Right atrium auricular region (tissue), 2 donors: ENCODE results near the gene HDGFL2. TPM values are rescaled to one million over a fixed set of nuclear protein-coding genes. Genes with fewer than 3 reads are reported as not detected.

Experiments
- DNase-seq: peaks from one replicate; pipeline ENCODE4 v3.0.0-alpha.2; 2019; ENCODE audit warnings: low spot score
- H3K27ac ChIP-seq, 2 donors: fragments of 200-600 bp; sonication (generic); 1 replicate in 1 of 2; 2 replicates in 1 of 2; pipeline ENCODE4 v1.5.1; 2016 to 2019
- H3K27me3 ChIP-seq, 2 donors: fragments of 200-600 bp; sonication (generic); one replicate each; pipeline versions ENCODE4 v1.5.1 to v1.6.0; 2017 to 2019
- H3K36me3 ChIP-seq: fragments of 200-600 bp; sonication (generic); one replicate; pipeline ENCODE4 v1.5.1; 2016
- H3K4me1 ChIP-seq, 2 donors: fragments of 200-600 bp; sonication (generic); one replicate each; pipeline versions ENCODE4 v1.5.1 to v1.6.0; 2017 to 2019
- H3K4me3 ChIP-seq, 2 donors: fragments of 200-600 bp; sonication (generic); 1 replicate in 1 of 2; 2 replicates in 1 of 2; pipeline ENCODE4 v1.5.1; 2017 to 2019; ENCODE audit warnings: mild to moderate bottlenecking in 1 of 2, moderate library complexity in 1 of 2
- H3K9me3 ChIP-seq, 2 donors: fragments of 200-600 bp; sonication (generic); one replicate each; pipeline ENCODE4 v1.5.1; 2019
- CTCF ChIP-seq, 2 donors: fragments of 200-600 bp; sonication (generic); IDR thresholded peaks; one replicate each; pipeline ENCODE4 v1.5.1; 2019; ENCODE audit warnings: antibody characterized with exemption in 2 of 2
- total RNA-seq, 2 donors: library from RNA; depleted of rRNA; stranded (reverse); fragments of >200 nt; gene quantifications; one replicate each; pipeline ENCODE4 v1.1.0, GENCODE V29; 2016

Gene HDGFL2
- total RNA-seq, 2 donors from 2014 or later, result 18.3 to 24.8 TPM

- H3K36me3 ChIP-seq, result peaks cover 23% of the 10 kb centered on the region
- H3K9me3 ChIP-seq, result no peaks in the 10 kb centered on the region
- peak overlapping the region; percentile 80 for H3K4me3 ChIP-seq
- no peak for DNase-seq
- no peaks in the 10 kb centered on the region for H3K27me3 ChIP-seq
- TF ChIP-seq CTCF (IDR thresholded peaks at IDR 0.05), result no peak
- H3K27ac ChIP-seq, result peak overlapping the region; percentile 92 to 97
- H3K4me1 ChIP-seq, result peaks cover 0 to 31% of the 10 kb centered on the region in 2 donors
Observed at GRCh38 chr19:4456843-4457653, 15.0 kb upstream of the HDGFL2 start.

- H3K27me3 ChIP-seq, result no peaks in the 10 kb centered on the region
- peak within 1 kb of the TSS; percentile 80 for H3K4me3 ChIP-seq
- TF ChIP-seq CTCF (IDR thresholded peaks at IDR 0.05), result no peak
- peak; percentile 98 for DNase-seq
- peaks cover 0 to 31% of the 10 kb centered on the region in 2 donors for H3K4me1 ChIP-seq
- H3K9me3 ChIP-seq, result no peaks in the 10 kb centered on the region
- peaks cover 15% of the 10 kb centered on the region for H3K36me3 ChIP-seq
- peak within 1 kb of the TSS; percentile 92 to 97 for H3K27ac ChIP-seq
Observed at GRCh38 chr19:4457654-4458395, 14.3 kb upstream of the HDGFL2 start, which contains the start of gene UBXN6. TSS of gene UBXN6 (minus strand) at chr19:4457794. CDS start at chr19:4457697, 97 bp downstream.

- Histone ChIP-seq H3K27me3 (no peaks in the 10 kb centered on the region), H3K4me1 (no peaks in the 10 kb centered on the region), H3K4me3 (no peak overlapping the region), H3K9me3 (no peaks in the 10 kb centered on the region), H3K27ac (no peak overlapping the region), H3K36me3 (no peaks in the 10 kb centered on the region)
- no peak for DNase-seq
- TF ChIP-seq CTCF (IDR thresholded peaks at IDR 0.05), result no peak
Observed at GRCh38 chr19:4464815-4465581, 7.1 kb upstream of the HDGFL2 start.

- Histone ChIP-seq H3K9me3 (no peaks in the 10 kb centered on the region), H3K27me3 (no peaks in the 10 kb centered on the region), H3K36me3 (no peaks in the 10 kb centered on the region), H3K27ac (no peak overlapping the region), H3K4me1 (peaks cover 0 to 10% of the 10 kb centered on the region in 2 donors), H3K4me3 (no peak overlapping the region)
- TF ChIP-seq CTCF (IDR thresholded peaks at IDR 0.05), result no peak
- no peak for DNase-seq
Observed at GRCh38 chr19:4467835-4468234, 4.3 kb upstream of the HDGFL2 start.

- no peaks in the 10 kb centered on the region for H3K36me3 ChIP-seq
- no peaks in the 10 kb centered on the region for H3K9me3 ChIP-seq
- DNase-seq, result peak; percentile 100
- H3K27me3 ChIP-seq, result no peaks in the 10 kb centered on the region
- peak overlapping the region; percentile 41 to 98 for H3K4me3 ChIP-seq
- H3K4me1 ChIP-seq, result peaks cover 0 to 30% of the 10 kb centered on the region in 2 donors
- H3K27ac ChIP-seq, result peak overlapping the region; percentile 79 to 82
- no peak for TF ChIP-seq CTCF (IDR thresholded peaks at IDR 0.05)
Observed at GRCh38 chr19:4471403-4472173, 509 bp upstream of the HDGFL2 start.
